Suprapubic skin (tissue), 4 donors: ENCODE results near the gene BTN3A1. TPM values are rescaled to one million over a fixed set of nuclear protein-coding genes. Genes with fewer than 3 reads are reported as not detected.
"Not testable (repeated sequence)": the region's sequence is repeated elsewhere in the genome, so short reads cannot be mapped to it uniquely, and the experiment has no call there.

Source experiments
- DNase-seq, 2 donors: peaks; one replicate each; pipeline ENCODE4 v3.0.0-alpha.2; 2019; ENCODE audit warnings: low spot score in 2 of 2
- H3K27ac ChIP-seq: fragments of 200-600 bp; sonication (generic); one replicate; pipeline ENCODE4 v1.5.1; 2019
- H3K27me3 ChIP-seq: fragments of 200-600 bp; sonication (generic); one replicate; pipeline ENCODE4 v1.5.1; 2019
- H3K36me3 ChIP-seq: fragments of 200-600 bp; sonication (generic); one replicate; pipeline ENCODE4 v1.5.1; 2019
- H3K4me1 ChIP-seq: fragments of 200-600 bp; sonication (generic); one replicate; pipeline ENCODE4 v1.5.1; 2019
- H3K4me3 ChIP-seq: fragments of 200-600 bp; sonication (generic); one replicate; pipeline ENCODE4 v1.5.1; 2019; ENCODE audit warnings: mild to moderate bottlenecking
- H3K9me3 ChIP-seq: fragments of 200-600 bp; sonication (generic); one replicate; pipeline ENCODE4 v1.5.1; 2019
- CTCF ChIP-seq, 2 donors: fragments of 200-600 bp in 1 of 2; fragments of 450-650 bp in 1 of 2; sonication (generic) in 1 of 2; IDR thresholded peaks; one replicate each; pipeline ENCODE4 v1.5.1; 2016 to 2019; ENCODE audit warnings: antibody characterized with exemption in 2 of 2, mild to moderate bottlenecking in 1 of 2, moderate library complexity in 1 of 2
- EP300 ChIP-seq: sonication (generic); formaldehyde crosslinking; IDR thresholded peaks from one replicate; pipeline ENCODE4 v1.6.1; 2017; ENCODE audit warnings: antibody characterized with exemption
- POLR2A ChIP-seq, 2 donors: fragments of 450-650 bp; IDR thresholded peaks; one replicate each; pipeline ENCODE4 v1.6.1; 2017; ENCODE audit warnings: antibody characterized with exemption in 2 of 2, mild to moderate bottlenecking in 2 of 2, moderate library complexity in 2 of 2
- POLR2AphosphoS5 ChIP-seq, 3 donors: sonication (generic); formaldehyde crosslinking; IDR thresholded peaks; one replicate each; pipeline ENCODE4 v1.6.1; 2017; ENCODE audit warnings: antibody characterized with exemption in 3 of 3
- WGBS: methylation state at CpG from one replicate; pipeline ENCODE4 v1.1.5; 2018; 5-methylcytosine and 5-hydroxymethylcytosine counted together
- total RNA-seq, 4 donors: library from RNA; depleted of rRNA; stranded (reverse); fragments of >200 nt; gene quantifications; one replicate each; pipeline ENCODE4 v1.1.0, GENCODE V29; 2016

BTN3A1 gene
- total RNA-seq, 4 donors from 2014 or later: 11.4 to 28.1 (median 14.5) TPM

DNA sequence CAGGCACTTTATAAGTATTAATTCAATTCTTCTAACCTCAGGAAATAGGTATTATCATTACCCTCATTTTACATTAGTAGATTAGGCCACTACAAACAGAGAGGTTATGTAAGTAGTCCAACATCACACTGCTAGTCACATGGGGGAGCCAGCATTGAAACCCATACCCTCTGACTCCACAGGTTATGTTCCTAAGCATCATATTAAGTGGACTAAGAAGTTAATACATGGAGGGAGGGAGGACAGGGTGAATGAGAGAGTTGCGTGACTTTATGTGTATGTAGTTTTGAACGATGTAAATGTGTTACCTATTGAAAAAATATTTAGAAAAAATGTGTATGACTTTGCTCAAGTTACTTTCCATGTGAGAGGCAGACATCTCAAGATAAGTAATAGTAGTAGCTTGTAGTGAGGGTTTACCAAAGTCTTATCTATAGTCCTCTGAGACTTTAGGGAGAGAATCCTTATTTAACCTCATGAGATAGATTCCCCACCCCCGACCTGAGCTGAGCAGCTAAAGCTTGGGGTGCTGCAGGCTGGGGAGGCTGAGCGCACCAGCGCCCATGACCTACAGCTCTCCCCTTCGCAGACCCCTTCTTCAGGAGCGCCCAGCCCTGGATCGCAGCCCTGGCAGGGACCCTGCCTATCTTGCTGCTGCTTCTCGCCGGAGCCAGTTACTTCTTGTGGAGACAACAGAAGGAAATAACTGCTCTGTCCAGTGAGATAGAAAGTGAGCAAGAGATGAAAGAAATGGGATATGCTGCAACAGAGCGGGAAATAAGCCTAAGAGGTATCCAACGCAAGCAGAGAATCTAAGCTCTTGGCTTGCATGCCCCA lies 29.5 kb upstream of the BTN3A1 start:
- no peaks in the 10 kb centered on the region for H3K27me3 ChIP-seq
- no peaks in the 10 kb centered on the region for H3K9me3 ChIP-seq
- DNase-seq: peak in 1 of 2 donors; percentile 54
- H3K4me1 ChIP-seq: peaks cover 10% of the 10 kb centered on the region
- WGBS: 60% methylated on average over 12 of the region's 12 CpGs
- H3K36me3 ChIP-seq: peaks cover 16% of the 10 kb centered on the region
- no peak overlapping the region for H3K4me3 ChIP-seq
- no peak overlapping the region for H3K27ac ChIP-seq
- TF ChIP-seq EP300 (no peak), POLR2AphosphoS5 (IDR thresholded peaks at IDR 0.05) (no peak), POLR2A (IDR thresholded peaks at IDR 0.05) (no peak), CTCF (IDR thresholded peaks at IDR 0.05) (no peak)

DNA sequence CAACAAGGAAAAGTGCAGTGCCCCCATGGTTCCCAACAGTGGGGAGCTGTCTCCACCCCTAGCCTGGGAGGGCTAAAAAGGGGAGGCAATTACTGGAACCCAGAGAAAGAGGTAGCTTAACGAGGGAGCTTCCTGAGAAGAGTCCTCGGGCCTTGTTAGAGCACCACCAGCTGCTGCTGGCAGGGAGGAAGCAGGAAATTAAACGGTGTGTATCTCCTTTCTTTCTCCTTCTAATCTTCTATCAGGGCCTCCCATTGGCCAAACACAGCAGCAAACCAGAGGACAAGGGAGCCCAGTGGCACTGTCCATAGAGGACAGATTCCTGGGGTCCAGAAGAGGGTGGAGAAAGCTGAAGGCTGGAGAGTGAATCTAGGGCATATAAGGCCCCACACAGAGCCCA lies 26.8 kb upstream of the BTN3A1 start:
- no peak overlapping the region for H3K27ac ChIP-seq
- H3K36me3 ChIP-seq: peaks cover 15% of the 10 kb centered on the region
- H3K4me1 ChIP-seq: peaks cover 19% of the 10 kb centered on the region
- no peaks in the 10 kb centered on the region for H3K27me3 ChIP-seq
- TF ChIP-seq POLR2AphosphoS5 (IDR thresholded peaks at IDR 0.05): no peak
- TF ChIP-seq EP300: no peak
- TF ChIP-seq CTCF (IDR thresholded peaks at IDR 0.05): no peak
- no peak for TF ChIP-seq POLR2A (IDR thresholded peaks at IDR 0.05)
- 58% methylated on average over 3 of the region's 3 CpGs for WGBS
- H3K9me3 ChIP-seq: no peaks in the 10 kb centered on the region
- H3K4me3 ChIP-seq: no peak overlapping the region
- DNase-seq: no peak

DNA sequence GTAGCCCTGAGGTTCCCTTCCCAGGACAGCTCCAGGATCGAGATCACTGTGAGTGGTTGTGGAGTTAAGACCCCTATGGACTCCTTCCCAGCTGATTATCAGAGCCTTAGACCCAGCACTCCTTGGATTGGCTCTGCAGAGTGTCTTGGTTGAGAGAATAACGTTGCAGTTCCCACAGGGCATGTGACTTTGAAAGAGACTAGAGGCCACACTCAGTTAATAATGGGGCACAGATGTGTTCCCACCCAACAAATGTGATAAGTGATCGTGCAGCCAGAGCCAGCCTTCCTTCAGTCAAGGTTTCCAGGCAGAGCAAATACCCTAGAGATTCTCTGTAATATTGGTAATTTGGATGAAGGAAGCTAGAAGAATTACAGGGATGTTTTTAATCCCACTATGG lies 24.4 kb upstream of the BTN3A1 start:
- TF ChIP-seq POLR2A (IDR thresholded peaks at IDR 0.05): no peak
- TF ChIP-seq CTCF (IDR thresholded peaks at IDR 0.05): no peak
- DNase-seq: no peak
- Histone ChIP-seq H3K36me3 (peaks cover 12% of the 10 kb centered on the region), H3K27ac (no peak overlapping the region), H3K27me3 (no peaks in the 10 kb centered on the region), H3K4me3 (no peak overlapping the region), H3K4me1 (peaks cover 16% of the 10 kb centered on the region), H3K9me3 (no peaks in the 10 kb centered on the region)
- 66% methylated on average over 3 of the region's 3 CpGs for WGBS

- H3K36me3 ChIP-seq: peaks cover 12% of the 10 kb centered on the region
- H3K4me3 ChIP-seq, H3K27me3 ChIP-seq, H3K27ac ChIP-seq, H3K9me3 ChIP-seq, DNase-seq: not testable (repeated sequence)
- H3K4me1 ChIP-seq: peaks cover 14% of the 10 kb centered on the region
These were observed 23.9 kb upstream of the BTN3A1 start for GRCh38 chr6:26378143-26378542.

GRCh38 chr6:26379292-26379691 lies 22.8 kb upstream of the BTN3A1 start:
- H3K27ac ChIP-seq: no peak overlapping the region
- DNase-seq: no peak

More at GRCh38 chr6:26379292-26379691, 22.8 kb upstream of the BTN3A1 start:
- 84% methylated on average over 3 of the region's 3 CpGs for WGBS
- Histone ChIP-seq H3K36me3 (peaks cover 9% of the 10 kb centered on the region), H3K4me3 (no peak overlapping the region), H3K4me1 (peaks cover 24% of the 10 kb centered on the region), H3K27me3 (no peaks in the 10 kb centered on the region), H3K9me3 (no peaks in the 10 kb centered on the region)
- TF ChIP-seq POLR2A (IDR thresholded peaks at IDR 0.05) (no peak), CTCF (IDR thresholded peaks at IDR 0.05) (no peak), POLR2AphosphoS5 (IDR thresholded peaks at IDR 0.05) (no peak), EP300 (no peak)
